Uterus (tissue), 4 donors: ENCODE measurements around the gene PTGES2. TPM values are rescaled to one million over a fixed set of nuclear protein-coding genes. Genes with fewer than 3 reads are reported as not detected.
"Not testable (repeated sequence)": the region's sequence is repeated elsewhere in the genome, so short reads cannot be mapped to it uniquely, and the experiment has no call there.

Source experiments
- DNase-seq, 2 donors: peaks; one replicate each; pipeline ENCODE4 v3.0.0-alpha.2; 2019 to 2020
- H3K27ac ChIP-seq, 2 donors: fragments of 200-600 bp; sonication (generic); 1 replicate in 1 of 2; 2 replicates in 1 of 2; pipeline ENCODE4 v1.5.1; 2016 to 2018
- H3K27me3 ChIP-seq, 2 donors: fragments of 200-600 bp; sonication (generic); one replicate each; pipeline ENCODE4 v1.5.1; 2018 to 2019; ENCODE audit warnings: control low read depth in 1 of 2
- H3K36me3 ChIP-seq, 2 donors: fragments of 200-600 bp; sonication (generic); one replicate each; pipeline ENCODE4 v1.5.1; 2019; ENCODE audit warnings: control low read depth in 1 of 2
- H3K4me1 ChIP-seq, 2 donors: fragments of 200-600 bp; sonication (generic); one replicate each; pipeline ENCODE4 v1.5.1; 2018 to 2019; ENCODE audit warnings: control low read depth in 1 of 2
- H3K4me3 ChIP-seq, 2 donors: fragments of 200-600 bp; sonication (generic); 1 replicate in 1 of 2; 2 replicates in 1 of 2; pipeline ENCODE4 v1.5.1; 2018 to 2019; ENCODE audit warnings: mild to moderate bottlenecking in 1 of 2
- H3K9me3 ChIP-seq, 2 donors: fragments of 200-600 bp; sonication (generic); one replicate each; pipeline ENCODE4 v1.5.1; 2019; ENCODE audit warnings: control low read depth in 1 of 2
- CTCF ChIP-seq, 4 experiments: fragments of 200-600 bp in 2 of 4; fragments of 450-650 bp in 2 of 4; sonication (generic) in 2 of 4; IDR thresholded peaks; one replicate each; pipeline ENCODE4 v1.5.1; 2016 to 2019; ENCODE audit warnings: antibody characterized with exemption in 4 of 4, mild to moderate bottlenecking in 2 of 4, moderate library complexity in 1 of 4
- POLR2A ChIP-seq, 2 donors: fragments of 450-650 bp; IDR thresholded peaks; one replicate each; pipeline ENCODE4 v1.6.1; 2016; ENCODE audit warnings: antibody characterized with exemption in 2 of 2, mild to moderate bottlenecking in 1 of 2, moderate library complexity in 1 of 2
- intact Hi-C: fragments of 100-400 bp; cut with DNase I; formaldehyde crosslinking; loops from one replicate; pipeline ENCODE4 v1.15.1; 2023; ENCODE audit warnings: low total_unique reads
- total RNA-seq, 4 donors: library from RNA; depleted of rRNA in 3 of 4; stranded (reverse); fragments of >200 nt in 3 of 4; gene quantifications; one replicate each; pipeline versions ENCODE4 v1.1.0 to v1.2.4, GENCODE V29; 2014 to 2023
- donor health status: DM: yes; HTN: yes; CAD: no.

The PTGES2 gene
- total RNA-seq, 4 donors from 2014 or later, result 21.5 to 173 (median 64.2) TPM

DNA sequence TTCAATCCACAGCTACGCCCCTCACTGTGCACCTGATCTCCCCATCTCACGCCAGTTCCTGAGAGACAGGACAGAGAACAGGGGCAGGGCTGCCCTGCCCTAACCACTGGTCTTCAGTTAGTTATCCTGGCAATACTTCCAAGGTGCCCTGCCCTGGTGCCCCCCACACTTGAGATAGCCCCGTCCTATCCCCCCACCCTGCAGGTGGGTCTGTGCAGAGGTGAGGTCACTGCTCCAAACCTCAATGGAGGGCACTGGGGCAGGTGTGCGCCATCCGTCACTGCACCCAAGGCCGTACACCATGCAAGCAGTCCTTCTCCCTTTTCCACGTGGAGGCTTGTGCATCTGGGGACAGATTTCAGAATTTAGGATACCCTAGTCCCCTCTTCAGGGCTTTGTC, 3.1 kb upstream of the PTGES2 start:
- H3K9me3 ChIP-seq, intact Hi-C loops, H3K27me3 ChIP-seq, H3K36me3 ChIP-seq, H3K27ac ChIP-seq, DNase-seq, H3K4me3 ChIP-seq: not testable (repeated sequence)
- H3K4me1 ChIP-seq, result peaks cover 3 to 13% of the 10 kb centered on the region in 2 donors

- H3K27ac ChIP-seq, H3K4me3 ChIP-seq, H3K9me3 ChIP-seq, H3K27me3 ChIP-seq, intact Hi-C loops, H3K36me3 ChIP-seq: not testable (repeated sequence)
- H3K4me1 ChIP-seq, result peaks cover 5 to 14% of the 10 kb centered on the region in 2 donors
- peak in 1 of 2 donors; percentile 67 for DNase-seq
- TF ChIP-seq CTCF (IDR thresholded peaks at IDR 0.05), result peak in 3 of 4 experiments; percentile 25 to 48 (median 35)
Observed at GRCh38 chr9:128129976-128130590, 2.6 kb upstream of the PTGES2 start.

GRCh38 chr9:128128836-128129590, 1.5 kb upstream of the PTGES2 start:
- Histone ChIP-seq H3K36me3 (no peaks in the 10 kb centered on the region), H3K27ac (peak overlapping the region; percentile 93 to 98), H3K9me3 (no peaks in the 10 kb centered on the region), H3K4me1 (peaks cover 5 to 14% of the 10 kb centered on the region in 2 donors), H3K4me3 (peak overlapping the region; percentile 84 to 97), H3K27me3 (no peaks in the 10 kb centered on the region)
- intact Hi-C loops, result no loop called here
- DNase-seq, result no peak
- TF ChIP-seq POLR2A (IDR thresholded peaks at IDR 0.05) (no peak), CTCF (IDR thresholded peaks at IDR 0.05) (no peak)

- peak overlapping the region; percentile 84 to 97 for H3K4me3 ChIP-seq
- peak overlapping the region; percentile 93 to 98 for H3K27ac ChIP-seq
- H3K9me3 ChIP-seq, result no peaks in the 10 kb centered on the region
- peak in 1 of 4 experiments; percentile 31 for TF ChIP-seq CTCF (IDR thresholded peaks at IDR 0.05)
- TF ChIP-seq POLR2A (IDR thresholded peaks at IDR 0.05), result peak in 1 of 2 donors; percentile 43
- H3K4me1 ChIP-seq, result peaks cover 5 to 14% of the 10 kb centered on the region in 2 donors
- intact Hi-C loops, result no loop called here
- DNase-seq, result peak; percentile 80 to 83
- no peaks in the 10 kb centered on the region for H3K36me3 ChIP-seq
- H3K27me3 ChIP-seq, result no peaks in the 10 kb centered on the region
Observed at GRCh38 chr9:128127990-128128835, 684 bp upstream of the PTGES2 start.

DNA sequence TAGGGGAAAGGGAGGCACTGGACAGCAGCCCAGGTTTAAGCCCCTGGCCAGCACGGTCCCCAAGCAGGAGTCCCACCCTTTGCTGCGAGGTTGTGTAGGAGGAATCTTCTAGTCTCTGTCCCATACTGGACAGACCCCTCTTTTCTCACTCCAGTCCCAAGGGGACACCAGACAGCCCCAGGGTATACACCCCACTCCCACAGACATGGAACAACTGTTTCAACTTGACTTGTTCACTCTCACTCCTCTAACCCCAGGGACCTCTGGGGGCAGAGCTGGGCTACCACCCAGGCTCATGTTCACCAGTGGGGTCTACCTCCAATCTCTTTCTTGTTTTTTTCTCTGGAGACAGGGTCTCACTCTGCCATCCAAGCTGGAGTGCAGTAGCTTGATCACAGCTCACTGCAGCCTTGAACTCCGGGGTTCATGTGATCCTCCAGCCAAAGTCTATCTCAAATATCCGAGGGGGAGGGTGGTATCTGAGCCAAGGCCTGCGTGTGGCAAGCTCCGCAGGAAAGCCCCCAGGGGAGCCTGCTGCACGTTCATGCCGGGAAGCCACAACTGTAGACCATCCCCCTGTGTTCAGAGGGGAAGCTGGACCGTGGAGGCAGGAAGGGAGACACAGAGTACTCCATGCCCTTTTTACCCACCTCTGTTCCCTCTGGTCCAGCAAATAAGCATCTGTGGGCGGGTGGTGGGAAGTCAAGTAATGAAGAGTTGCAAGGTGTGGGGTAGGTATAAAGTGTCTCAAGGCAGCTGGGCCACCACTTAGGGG, 1.8 kb downstream of the PTGES2 start:
- no peak overlapping the region for H3K4me3 ChIP-seq
- peak overlapping the region in 1 of 2 donors; percentile 98 for H3K27ac ChIP-seq
- peaks cover 5 to 14% of the 10 kb centered on the region in 2 donors for H3K4me1 ChIP-seq
- H3K27me3 ChIP-seq, result no peaks in the 10 kb centered on the region
- intact Hi-C loops, result no loop called here
- no peaks in the 10 kb centered on the region for H3K9me3 ChIP-seq
- DNase-seq, result no peak
- TF ChIP-seq POLR2A (IDR thresholded peaks at IDR 0.05) (no peak), CTCF (IDR thresholded peaks at IDR 0.05) (no peak)
- no peaks in the 10 kb centered on the region for H3K36me3 ChIP-seq
